Prostate gland (tissue), 2 donors: Measurements from ENCODE around the gene SPATC1L.

Experiments
- CTCF ChIP-seq, 4 experiments: fragments of 200-600 bp in 2 of 4; fragments of 450-650 bp in 2 of 4; sonication (generic) in 2 of 4; IDR thresholded peaks; 1 replicate in 3 of 4; 2 replicates in 1 of 4; pipeline ENCODE4 v1.5.1; 2016 to 2019; ENCODE audit warnings: antibody characterized with exemption in 4 of 4, mild to moderate bottlenecking in 2 of 4, moderate library complexity in 2 of 4
- POLR2A ChIP-seq: fragments of 450-650 bp; IDR thresholded peaks from one replicate; pipeline ENCODE4 v1.6.1; 2016; ENCODE audit warnings: antibody characterized with exemption, mild to moderate bottlenecking
- POLR2AphosphoS5 ChIP-seq: sonication (generic); formaldehyde crosslinking; IDR thresholded peaks from one replicate; pipeline ENCODE4 v1.6.1; 2017; ENCODE audit warnings: antibody characterized with exemption

GRCh38 chr21:46178961-46179360 is 5.3 kb downstream of the SPATC1L start:
- TF ChIP-seq POLR2A (no peak), CTCF (IDR thresholded peaks at IDR 0.05) (no peak), POLR2AphosphoS5 (no peak)
